Measurements from ENCODE around the gene SRSF4.

Gene SRSF4

DNA sequence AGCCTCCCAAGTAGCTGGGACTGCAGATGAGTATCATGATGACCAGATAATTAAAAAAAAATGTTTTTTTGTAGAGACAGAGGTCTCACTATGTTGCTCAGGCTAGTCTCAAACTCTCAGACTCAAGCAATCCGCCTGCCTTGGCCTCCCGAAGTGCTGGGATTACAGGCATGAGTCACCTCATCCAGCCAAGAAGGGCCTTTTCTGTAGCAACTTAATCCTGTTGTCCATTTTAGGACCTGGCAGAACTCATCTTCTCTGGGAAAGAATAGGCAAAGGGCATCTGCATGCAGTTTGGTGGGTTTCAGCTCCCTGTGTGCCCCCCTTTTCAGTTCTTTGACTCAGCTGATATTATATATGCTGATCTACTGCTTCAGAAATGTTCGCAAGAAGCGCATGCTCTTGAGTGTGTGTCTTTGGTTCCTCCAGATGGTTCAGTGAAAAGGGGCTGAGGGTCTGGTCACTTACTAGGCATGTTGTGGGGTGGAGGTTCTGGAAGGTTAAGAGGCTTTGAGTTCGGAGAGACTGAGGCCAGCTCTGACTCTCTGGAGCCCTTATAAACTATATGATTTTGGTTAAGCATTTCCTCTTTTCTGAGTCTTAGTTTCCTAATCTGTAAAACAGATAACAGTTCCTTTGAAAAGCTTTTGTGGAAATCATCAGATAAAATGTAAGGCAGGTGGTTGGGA is 19.4 kb upstream of the SRSF4 start:
- peak; percentile 54 for DNase-seq (ENCODE audit: low read depth)

DNA sequence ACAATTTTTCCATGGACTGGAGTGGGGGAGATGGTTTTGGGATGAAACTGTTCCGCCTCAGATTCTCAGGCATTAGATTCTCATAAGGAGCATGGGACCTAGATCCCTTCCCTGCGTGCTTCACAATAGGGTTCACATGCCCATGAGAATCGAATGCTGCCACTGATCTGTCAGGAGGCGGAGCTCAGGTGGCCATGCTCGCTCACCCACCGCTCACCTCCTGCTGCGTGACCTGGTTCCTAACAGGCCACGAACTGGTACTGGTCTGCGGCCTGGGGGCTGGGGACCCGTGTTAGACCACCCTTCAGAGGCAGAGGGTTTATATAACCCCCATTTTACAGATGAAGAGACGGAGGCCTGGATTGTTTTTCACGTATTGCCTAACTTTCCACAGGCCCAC is 16.3 kb upstream of the SRSF4 start:
- no peak for DNase-seq (ENCODE audit: low read depth)

DNA sequence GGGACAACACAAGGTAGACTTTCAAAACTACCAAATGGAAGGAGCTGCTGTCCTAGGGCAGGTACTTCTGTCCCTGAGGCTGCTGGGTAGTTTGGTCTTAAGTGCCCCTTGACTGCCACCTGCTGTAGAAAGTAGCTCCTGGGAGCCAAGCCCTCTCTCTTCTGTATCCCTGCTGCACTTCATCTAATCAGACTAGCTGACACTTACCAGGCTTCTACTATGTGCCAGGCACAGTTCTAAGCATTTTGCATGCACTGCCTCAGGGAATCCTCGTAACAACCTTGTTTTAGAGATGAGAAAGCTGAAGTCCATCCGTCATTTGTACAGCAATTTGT is 15.9 kb upstream of the SRSF4 start:
- peak; percentile 61 for DNase-seq (ENCODE audit: low read depth)

DNA sequence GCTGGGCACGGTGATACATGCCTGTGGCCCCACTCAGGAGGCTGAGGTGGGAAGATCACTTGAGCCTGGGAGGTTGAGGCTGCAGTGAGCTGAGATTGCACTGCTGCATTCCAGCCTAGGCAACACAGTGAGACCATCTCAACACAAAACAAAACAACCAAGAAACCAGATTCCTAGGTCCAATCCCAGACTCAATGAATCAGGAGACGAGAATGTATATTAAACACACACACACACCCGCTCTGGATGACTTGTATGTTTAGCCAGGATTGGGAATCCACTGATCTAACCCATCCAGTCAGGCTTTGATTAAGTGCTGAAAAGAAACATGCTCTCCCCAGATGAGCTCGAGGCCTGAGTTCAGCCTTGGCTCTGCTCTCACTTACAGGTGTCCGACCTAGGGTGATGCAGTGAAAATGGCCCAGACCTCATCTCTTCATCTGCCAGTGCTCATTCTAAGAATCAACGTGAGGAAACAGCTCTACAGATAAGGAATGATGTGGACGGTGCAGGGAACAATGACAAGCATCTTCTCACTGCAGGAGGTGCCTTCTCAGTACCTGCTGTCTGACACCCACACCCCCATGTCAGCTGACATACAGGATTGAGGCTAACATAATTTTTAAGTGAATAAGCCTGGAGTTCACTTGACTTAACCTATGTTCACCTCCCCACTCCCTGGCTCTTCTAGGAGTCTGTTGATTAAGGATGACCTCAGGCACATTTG is 15.3 kb upstream of the SRSF4 start:
- DNase-seq (ENCODE audit: low read depth): peak; percentile 84

DNA sequence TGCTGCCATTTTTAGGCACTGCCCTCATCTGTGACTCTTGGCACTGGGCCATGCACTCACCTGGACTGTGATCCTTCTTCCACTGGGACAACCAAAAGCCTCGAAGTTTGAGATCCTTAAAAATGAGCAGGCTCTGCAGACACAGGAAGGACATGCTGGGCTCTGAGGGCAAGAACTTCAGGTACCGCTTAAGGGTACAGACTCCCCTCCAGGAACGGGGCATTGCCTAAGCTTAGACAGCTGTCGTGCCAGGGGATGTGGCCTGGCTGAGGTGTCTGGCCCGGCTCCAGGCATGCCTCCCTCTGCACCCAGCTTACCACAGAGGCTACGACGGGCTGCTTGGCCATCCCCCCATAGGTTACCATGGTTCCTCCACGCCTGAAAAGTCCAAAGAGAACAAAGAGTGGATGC is 14.2 kb upstream of the SRSF4 start:
- DNase-seq (ENCODE audit: low read depth): no peak

DNA sequence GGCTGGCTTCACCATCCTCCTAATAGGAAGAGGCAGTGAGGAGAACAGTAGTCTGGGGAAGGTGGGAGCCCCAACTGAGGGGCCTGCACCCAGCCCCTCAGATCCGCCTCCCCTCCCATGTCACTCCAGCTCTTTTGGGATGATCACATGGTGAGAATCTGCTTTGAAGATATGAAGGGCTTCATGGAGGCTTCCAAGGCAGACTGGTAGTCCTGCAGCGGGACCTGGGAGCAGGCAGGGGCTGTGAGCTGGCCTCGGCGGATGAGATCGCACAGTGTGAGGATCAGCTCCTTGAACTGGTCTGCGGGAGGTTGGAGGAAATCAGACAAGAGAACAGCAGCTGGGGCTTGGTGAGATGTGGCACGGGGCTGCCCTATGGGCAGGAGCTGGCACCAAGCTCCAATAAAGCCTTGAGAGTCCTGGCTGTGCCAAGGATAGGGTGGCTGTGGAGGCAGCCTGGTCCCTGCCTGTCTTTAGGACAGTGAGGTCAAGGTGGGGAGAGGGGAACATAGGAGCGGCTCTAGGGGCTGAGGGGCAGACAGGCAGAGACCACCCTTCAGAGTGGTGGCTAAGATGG is 12.3 kb upstream of the SRSF4 start:
- no peak for DNase-seq (ENCODE audit: low read depth)

DNA sequence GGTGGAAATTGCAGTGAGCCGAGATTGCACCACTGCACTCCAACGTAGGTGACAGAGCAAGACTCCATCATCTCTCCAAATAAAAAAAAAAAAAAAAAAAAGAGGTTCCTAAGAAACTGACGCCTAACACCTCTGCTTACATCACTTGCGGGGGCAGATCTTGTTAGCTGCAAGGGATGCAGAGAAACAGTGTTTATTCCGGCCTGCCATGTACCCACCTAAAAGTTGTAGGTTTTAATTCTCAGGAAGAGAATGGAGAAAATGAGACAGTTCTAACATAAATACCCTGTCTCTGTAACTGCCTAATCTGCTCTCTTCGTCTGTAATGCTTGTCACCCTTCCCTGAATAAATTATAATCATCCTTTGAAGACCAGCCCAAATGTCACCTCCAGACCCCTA is 9.0 kb upstream of the SRSF4 start:
- no peak for DNase-seq (ENCODE audit: low read depth)

DNA sequence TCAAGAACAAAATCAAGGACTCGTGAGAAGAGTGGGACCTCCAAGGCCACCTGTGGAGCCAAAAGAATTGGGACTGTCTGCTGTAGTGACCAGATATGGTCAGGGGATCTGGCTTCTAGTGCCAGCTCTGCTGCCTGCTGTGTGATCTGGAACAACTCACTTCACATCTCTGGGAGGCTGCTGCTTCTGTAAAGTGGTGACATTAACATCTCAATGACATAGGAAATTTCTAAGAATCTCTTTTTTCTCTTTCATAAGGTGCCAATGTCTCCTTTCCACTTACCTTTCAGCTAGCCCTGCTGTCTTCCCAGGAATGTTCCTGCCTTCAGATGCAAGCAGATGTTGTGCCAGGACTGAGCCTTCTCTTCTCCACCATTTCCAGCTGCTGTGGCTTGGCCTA is 5.0 kb upstream of the SRSF4 start:
- no peak for DNase-seq (ENCODE audit: low read depth)

DNA sequence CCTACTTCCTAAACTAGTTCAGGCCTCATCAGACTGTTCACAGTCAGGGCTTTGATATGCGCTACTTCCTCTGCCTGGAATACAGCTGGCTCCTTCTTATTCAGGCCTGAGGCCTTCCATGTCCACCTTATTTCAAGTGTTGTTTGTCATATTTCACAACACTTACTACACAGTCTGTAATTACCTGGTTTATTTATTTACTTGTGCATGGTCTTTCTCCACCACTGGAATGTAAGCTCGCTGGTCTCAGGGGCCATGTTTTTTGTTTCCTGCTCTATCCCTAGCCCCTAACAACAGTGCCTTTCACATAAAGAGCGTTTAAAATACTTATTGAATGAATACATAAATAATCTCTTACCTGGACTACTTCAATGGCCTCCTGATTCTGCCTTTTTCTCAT is 4.6 kb upstream of the SRSF4 start:
- DNase-seq (ENCODE audit: low read depth): peak; percentile 31

DNA sequence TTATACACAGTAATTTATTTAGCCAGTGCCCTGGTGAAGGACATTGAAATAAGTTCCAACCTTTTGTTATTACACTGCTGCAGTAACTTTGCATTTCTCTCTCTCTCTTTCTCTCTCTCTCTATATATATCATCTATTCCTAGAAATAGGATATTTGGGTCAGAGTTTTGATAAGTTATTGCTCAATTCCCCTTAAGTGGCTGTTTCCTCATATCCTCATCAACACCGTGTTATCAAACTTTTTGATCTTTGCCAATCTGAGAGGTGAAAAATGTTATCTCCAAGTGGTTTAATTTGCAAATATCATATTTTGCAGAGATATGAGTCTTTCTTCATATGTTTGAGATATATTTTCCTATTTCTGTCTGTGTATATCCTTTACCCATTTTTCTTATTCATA is 1.6 kb upstream of the SRSF4 start:
- DNase-seq (ENCODE audit: low read depth): no peak

DNA sequence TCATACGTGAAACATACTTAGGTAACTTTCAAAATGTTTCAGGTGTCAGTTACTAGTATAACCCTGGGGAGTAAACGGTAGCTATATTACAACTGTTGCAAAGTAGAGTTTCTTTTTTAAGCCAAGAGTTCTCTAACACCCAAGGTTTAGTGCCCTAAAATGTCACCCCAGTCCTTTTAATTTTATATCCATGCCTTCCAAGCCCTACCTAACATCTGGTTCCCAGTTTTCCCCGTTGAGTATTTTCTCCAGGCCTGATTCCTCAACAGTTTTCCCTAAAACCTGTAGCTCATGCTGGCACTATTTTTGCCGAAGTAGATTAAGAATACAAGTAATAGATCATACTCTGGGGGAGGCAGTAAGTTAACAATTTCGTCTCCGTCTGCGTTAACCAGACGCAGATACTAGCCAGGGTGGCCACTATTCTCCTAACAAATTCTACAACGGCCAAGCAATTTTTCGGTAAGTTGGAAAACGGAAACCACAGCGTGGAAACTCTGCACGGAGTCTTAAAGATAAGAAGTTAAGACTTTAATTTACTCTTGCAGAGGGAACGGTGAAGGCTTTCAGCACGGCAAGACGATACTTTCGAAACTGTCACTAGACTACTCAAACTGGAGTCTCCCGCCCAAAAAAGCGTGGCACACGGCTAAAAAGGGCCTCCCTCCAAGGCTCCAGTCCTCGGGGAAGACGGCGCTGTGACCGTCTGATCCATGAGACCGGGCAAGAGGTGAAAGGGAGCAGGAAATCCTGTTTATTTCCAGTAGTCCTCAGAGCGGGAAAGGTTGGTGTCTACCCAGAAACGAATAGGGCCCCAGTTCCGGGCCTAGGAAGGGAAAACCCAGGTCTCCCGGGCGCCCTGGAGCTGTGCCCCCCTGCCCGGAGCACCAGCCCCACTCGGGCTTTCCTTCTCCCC is 945 bp downstream of the SRSF4 start:
- peak; percentile 32 for DNase-seq (ENCODE audit: low read depth)

DNA sequence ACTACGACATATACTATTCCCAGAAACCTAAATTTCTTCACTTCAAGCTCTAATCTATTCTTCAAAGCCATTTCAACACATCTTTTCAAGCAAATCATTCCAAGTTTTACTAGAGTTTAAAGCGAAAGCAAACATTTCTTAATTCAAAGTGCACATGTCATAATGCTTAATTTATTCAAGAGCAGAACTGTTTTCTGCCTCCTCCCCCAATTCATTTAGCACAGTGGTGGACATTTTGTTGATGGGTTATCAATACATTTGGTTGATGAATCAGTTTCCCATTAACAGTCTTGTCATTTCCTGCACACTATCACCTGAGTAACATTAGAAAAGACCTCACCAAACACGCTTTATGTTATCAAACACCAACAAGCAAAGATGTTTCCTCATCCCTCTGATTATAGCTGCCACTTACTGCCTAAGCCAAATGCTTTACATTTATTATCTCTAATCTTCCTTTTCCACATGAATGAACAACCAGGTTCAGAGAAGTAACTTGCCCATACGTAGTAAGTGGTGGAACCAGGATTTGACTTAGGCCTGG is 2.0 kb downstream of the SRSF4 start:
- peak; percentile 24 for DNase-seq (ENCODE audit: low read depth)

DNA sequence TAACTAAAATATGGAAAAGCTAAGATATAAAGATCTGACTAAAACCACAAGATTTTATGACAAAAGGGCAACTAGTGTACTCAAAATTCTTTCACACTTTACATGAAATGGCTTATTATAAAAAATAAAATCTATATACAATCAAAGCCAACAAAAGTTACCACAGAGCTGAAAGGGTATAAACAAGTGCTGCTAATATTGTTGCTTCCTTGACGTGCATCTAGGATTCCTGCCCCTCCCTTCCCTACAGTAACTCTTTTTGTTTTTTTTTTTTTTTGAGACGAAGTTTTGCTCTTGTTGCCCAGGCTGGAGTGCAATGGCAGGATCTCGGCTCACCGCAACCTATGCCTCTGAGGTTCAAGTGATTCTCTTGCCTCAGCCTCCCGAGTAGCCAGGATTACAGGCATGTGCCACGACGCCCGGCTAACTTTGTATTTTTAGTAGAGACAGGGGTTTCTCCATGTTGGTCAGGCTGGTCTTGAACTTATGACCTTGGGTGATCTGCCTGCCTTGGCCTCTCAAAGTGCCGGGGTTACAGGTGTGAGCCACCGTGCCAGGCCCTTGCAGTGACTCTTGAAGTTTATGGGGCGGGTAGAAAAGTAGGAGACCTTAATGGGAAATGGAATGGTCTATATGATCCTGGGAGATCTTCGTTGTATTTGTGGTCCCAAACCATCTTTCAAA is 4.5 kb downstream of the SRSF4 start:
- DNase-seq (ENCODE audit: low read depth): no peak

DNA sequence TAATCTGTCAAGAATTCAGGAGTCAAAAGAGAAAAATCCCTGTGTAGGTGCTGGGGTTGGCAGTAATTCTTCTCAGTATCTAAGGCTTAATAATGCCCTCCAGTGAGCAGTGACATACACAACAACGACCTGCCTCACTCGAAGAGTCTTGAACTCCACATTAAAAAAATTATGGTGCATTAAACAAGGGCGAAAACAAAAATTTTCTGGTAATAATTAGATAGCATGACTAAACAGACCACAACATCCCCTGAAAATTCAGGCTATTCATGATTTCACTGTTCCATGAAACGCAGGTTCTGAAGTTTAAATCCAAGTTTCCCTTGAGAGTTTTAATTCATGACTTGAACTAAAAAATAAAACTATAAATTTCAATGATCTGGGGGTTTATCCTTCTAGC is 5.1 kb downstream of the SRSF4 start:
- DNase-seq (ENCODE audit: low read depth): peak; percentile 9

DNA sequence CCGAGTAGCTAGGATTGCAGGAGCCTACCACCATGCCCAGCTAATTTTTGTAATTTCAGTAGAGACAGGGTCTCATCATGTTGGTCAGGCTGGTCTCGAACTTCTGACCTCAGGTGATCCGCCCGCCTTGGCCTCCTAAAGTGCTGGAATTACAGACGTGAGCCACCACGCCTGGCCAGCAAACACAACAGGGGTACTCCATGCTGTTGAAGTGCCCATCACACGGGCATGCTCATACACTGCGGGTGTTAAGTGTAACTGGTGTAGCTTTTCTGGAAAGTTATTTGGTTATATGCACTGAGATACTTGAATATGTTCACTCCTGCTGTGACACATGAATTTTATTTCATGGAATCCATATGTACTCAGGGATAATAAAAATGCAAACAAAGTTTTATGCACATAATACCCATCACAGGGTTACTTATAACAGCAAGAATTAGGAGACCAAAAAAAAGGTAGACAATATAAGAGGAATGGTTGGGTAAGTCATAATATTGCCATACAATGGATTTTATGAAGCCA is 9.2 kb downstream of the SRSF4 start:
- no peak for DNase-seq (ENCODE audit: low read depth)

DNA sequence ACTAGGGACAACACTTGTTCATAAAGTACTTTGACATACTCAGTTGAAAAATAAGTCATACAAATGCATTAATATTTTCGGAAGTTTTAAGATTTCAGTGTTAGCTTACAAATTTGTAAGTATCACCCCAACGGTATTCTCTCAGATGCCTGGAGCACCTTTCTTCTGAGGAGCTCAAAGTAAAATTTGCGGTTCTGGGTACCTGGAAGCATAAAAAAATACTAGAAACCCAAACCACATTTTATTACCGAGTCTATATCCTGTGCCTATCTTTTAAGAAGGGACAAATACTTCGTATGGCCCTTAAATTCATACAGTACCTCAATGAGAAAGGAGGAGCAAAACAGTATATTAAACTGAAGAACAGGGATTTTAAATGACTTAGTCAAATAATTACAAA is 10.2 kb downstream of the SRSF4 start:
- DNase-seq (ENCODE audit: low read depth): no peak

DNA sequence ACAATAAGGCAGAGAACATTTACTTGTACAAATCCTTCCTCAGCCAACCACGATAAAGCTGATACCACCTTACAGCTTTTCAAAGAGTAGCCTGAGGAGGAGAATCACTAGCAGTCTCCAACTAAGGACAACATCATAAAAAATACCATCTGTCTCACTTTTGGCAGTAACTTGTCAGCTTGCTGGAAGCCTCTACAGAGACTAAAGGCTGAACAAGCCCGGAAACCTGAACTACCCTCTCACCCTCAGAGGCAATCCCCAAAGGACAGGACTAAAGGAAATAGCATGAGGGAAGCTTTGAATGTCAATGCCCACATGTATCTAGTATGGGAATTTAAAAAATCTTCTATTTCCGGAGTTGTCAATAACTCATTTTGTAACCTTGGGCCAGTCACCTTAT is 10.6 kb downstream of the SRSF4 start:
- peak; percentile 8 for DNase-seq (ENCODE audit: low read depth)

DNA sequence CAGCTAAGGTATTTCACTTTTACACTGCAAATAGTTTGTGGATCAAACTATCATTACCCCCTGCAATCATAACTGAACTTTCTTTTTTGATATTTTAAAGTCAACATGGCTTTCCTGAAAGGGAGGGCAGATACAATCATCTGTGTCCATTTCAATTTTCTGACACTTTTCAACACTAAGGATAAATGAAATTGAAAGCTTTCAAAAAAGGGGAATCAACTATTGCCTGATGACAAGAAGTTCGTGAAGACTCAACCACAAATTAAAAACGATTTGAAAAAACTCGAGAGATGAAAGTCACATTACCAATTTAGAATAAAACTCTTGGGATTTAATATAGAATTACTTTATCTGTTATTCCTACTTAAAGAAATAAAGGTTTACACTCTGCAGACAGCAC is 11.7 kb downstream of the SRSF4 start:
- DNase-seq (ENCODE audit: low read depth): no peak

DNA sequence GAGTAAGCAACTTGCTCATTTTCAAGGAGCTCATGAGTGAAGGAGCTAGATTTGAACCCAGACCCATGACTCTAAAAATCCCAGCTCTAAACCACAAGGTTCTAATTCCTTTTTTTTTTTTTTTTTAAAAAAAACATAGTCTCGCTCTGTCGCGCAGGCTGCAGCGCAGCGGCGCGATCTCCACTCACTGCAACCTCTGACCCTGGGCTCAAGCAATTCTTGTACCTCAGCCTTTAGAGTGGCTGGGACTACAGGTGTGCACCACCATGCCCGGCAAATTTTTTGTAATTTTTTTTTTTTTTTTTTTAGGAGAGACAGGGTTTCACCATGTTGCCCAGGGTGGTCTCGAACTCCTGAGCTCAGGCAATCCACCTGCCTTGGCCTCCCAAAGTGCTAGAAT is 13.8 kb downstream of the SRSF4 start:
- DNase-seq (ENCODE audit: low read depth): no peak

DNA sequence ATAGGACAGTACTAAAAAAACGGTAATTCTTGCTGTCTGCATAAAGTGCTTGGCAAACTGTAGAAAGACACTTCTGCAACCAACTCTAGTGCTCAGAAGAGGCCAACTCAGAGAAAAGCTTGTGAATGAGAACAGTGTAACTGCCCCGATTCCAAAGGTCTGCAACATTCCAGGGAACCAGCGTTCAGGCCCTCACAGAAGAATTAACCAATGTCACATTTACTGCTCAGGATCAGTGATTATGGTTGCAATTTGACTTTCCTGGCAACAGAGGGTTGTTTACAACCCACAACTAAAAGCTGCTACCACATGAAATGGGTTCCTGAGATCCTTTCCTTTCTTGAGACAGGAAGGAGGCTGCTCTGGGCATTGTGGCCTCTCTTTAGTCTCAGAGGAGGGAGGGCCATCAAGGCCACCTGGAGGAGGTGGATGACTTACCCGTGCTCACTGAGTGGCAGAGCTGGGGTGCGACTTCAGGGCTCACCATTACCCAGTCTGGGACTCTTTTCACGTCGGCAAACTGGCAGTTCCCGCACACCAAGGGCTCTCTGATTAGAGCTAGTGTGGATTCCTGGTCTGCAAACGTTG is 15.3 kb downstream of the SRSF4 start:
- no peak for DNase-seq (ENCODE audit: low read depth)

DNA sequence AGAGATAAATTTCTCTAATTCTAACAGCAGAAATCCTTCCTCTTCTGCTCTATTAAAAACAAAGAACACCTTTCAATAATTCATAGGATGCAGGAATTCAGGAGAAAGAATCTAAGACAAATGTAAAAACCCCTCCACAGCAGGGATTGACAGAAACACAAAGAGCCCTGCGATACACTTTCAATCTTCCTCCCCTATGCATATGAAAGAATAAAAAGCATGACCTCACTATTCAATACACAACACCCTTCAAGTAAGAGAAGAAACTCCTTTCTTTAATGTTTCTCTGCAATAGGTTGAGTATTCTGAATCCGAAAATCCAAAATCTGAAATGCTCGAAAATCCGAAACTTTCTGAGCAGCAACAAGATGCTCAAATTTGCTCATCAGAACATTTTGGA is 17.1 kb downstream of the SRSF4 start:
- DNase-seq (ENCODE audit: low read depth): no peak

Measured in iris pigment epithelial cell (primary cell).